Embryonic facial prominence (tissue), 1 donor: ENCODE results near the gene GPR146.

Experiments
- DNase-seq: peaks from one replicate; pipeline ENCODE4 v3.0.0-alpha.2; 2016; ENCODE audit errors: extremely low spot score

Gene GPR146

GRCh38 chr7:1011297-1012003 lies 32.9 kb upstream of the GPR146 start:
- no peak for DNase-seq

DNA sequence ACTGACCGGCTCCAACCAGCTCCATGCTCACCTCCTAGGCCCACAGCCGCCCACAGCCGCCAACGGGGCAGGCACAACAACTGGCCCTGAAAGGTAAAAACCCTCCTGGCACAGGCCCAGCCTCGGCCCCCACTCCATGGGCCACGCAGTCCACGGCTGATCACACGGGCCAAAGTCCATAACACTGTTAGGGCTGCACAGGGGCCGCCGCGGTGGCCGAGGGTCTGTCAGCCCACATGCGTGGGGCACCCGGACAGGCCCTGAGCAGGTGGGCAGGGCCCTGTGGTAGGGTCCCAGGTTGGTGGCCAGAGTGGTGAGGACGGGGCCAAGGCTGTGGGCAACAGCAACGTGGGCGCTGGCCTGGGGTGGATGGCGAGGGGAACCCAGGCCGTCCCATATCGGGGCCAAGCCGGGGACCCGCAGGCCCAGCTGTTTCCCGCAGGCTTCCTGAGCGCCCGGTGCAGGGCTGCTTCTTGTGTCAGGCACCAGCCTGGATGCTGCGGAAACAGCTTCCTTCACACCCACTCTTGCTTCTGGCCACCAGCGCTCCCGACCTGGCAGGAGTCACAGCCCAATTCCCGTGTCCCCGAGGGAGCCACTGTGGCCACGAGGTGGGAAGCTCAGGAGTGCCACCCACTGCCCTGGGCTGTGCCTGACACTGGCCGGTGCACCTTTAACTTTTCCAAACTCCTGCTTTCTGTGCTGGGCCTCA lies 32.2 kb upstream of the GPR146 start:
- no peak for DNase-seq

DNA sequence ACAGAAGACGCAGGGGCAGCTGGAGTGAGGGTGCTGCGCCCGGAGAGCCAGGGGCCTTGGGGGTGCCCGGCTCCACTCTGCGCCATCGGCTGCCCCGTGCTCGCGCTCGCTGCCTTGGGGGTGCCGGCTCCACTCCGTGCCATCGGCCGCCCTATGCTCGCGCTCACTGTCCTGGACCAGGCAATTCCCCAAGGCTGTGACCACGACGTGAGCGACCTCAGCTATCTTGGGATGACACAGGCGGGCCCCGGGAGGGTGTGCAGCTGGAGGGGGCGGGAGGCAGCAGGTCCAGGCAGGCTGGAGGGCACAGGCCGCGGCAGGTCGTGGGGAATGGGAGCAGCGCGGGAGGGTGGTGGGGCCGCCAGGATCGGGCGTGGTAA lies 31.6 kb upstream of the GPR146 start:
- DNase-seq, result no peak

DNA sequence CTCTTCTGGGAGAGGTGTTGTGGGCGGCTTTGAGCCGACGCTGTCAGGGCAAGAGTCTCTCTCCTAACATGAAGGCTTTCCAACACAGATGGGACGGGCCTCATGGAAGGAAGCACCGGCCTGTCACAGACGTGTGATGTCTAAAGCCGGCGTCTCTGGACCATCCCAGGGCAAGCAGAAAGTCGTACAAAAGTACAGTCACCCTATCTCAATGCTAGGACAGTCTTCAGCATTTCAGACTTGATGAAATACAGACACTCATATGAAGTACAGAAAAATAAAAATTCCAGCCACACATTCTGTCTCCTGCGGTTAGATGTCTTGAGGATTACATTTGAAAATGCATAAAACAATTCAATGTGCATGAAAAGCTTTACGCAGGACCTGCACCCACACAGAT lies 30.8 kb upstream of the GPR146 start:
- no peak for DNase-seq

DNA sequence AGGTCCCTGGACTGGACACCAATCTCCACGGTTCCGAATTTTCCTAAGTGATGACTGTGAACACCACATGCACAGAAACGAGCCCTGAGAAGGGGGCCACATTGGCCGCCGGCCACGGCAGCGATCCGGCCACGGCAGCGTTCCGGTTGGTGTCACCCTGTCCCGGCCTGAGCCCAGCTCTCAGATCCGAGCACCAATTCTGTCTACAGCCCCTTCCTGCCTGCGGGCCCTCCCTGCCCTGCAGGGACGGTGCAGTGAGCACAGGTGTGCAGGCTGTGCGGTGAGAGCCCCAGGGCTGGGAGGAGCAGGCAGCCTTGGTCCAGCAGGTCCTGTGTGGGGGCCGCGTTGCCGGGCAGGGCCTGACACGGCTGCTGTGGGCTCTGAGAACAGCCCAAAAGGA lies 29.7 kb upstream of the GPR146 start:
- no peak for DNase-seq

DNA sequence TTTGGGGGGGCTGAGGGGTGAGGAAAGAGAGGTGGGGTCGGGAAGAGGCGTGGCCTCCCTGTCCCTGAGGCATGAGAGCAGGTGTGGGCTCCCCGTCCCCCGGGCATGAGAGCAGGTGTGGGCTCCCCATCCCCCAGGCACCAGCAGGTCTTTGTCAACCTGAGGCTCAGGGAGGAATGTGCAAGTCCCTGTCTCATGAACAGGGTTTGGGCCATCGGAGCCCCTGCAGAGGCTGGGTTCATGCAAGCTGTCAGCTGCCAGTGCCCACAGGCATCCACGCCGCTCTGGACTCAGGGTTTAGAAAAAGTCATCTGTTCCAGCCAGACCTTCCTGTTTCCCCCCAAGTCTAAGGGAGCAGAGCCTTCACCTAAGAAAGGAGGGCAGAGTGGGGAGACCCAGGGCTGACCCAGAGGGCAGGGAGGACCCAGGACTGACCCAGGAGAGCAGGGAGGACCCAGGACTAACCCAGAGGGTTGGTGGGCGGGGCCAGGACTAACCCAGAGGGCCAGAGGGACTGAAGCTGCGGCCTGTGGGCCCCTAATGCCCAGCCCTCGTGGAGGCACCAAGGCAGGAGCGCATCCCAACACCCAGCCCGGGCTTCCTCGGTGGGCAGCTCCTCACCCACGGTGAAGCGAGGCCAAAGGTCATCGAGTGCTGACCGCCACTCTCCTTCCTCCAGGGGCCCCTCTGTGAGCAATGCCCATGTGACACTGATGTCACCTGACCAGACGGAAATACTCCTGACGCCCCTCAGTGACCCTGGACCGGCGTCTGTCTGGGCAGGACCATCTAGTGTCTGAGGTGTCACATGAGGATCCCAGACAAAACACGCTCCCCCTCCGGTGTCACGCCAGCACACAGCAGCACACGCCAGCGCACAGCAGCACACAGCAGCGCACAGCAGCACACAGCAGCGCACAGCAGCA lies 28.9 kb upstream of the GPR146 start:
- DNase-seq, result no peak

DNA sequence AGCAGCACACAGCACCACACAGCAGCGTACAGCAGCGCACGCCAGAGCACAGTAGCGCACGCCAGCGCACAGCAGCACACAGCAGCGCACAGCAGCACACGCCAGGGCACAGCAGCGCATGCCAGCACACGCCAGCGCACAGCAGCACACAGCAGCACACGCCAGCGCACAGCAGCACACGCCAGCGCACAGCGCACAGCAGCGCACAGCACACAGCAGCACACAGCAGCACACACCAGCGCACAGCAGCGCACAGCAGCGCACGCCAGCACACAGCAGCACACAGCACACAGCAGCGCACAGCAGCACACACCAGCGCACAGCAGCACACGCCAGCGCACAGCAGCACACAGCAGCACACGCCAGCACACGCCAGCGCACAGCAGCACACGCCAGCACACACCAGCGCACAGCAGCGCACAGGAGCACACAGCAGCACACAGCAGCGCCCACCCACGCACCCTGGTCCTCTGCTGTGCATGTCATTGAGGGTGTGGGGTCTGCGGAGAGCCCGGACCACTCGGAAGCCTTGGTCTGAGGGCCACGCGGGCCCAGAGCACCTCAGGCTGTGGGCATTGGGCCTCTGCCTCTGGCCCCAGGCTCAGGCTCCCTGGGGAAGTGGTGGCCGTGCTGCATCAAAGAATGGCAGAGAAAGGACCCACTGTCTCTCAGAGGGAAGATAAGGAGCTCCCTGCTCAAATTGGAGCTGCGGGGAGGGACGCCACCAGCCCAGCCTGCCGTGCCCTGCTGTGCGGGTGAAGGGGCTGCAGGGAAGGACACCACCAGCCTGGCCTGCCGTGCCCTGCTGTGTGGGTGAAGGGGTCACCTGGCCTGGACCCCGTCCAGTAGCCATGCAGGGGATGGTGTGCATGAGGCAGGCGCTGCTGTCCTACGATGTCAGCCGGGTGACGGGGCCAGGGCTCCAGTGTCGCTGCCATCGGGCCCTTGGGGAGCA lies 27.5 kb upstream of the GPR146 start:
- no peak for DNase-seq

DNA sequence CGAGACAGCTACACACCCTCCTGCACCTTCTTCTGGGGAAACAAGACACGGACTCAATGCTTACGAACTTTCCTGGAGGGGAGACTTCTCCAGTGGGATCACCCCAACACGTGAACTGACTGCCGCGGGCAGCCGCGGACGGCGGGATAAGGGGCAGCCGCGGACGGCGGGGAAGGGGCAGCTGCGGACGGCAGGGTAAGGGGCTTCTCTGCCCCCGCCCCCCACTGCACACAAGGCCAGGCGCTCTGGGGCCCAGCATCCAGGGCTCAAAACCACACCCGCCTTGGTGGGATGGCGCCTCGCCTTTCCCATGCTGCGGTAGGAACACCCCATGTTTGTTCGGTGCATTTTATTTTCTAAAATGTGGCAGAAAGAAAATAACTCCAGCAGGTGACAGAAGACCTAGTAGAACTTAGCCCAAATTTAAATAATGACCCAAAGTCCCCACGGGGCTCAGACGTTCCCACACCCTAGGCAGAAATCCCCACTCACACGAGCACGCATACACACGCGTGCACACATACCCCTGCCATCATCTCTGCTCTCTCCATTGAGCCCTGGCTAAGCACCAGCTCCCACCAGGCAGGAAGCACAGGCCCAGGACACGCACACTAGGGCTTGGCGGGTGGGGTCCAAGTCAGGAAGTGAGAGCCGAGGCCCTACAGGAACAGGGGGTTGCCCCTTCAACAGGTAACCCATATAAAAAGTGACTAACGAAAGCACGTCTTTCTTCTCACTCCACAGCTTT lies 26.6 kb upstream of the GPR146 start:
- DNase-seq, result no peak

DNA sequence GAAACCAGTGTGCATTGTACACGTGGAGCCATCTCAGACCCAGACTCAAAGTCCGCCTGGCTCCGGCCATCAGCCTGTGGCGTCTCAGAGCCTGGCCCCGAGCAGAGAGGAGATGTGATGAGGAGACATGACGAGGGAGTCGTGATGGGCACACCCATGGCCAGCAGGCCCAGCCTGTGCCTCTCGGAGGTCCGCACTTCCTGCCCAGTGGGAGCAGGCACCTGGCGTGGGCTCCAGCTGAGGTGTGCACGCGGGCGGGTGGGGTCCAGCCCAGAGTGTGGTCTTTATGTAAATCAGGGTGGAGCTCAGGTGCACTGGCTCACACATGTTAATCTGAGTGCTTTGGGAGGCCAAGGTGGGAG lies 26.0 kb upstream of the GPR146 start:
- no peak for DNase-seq

DNA sequence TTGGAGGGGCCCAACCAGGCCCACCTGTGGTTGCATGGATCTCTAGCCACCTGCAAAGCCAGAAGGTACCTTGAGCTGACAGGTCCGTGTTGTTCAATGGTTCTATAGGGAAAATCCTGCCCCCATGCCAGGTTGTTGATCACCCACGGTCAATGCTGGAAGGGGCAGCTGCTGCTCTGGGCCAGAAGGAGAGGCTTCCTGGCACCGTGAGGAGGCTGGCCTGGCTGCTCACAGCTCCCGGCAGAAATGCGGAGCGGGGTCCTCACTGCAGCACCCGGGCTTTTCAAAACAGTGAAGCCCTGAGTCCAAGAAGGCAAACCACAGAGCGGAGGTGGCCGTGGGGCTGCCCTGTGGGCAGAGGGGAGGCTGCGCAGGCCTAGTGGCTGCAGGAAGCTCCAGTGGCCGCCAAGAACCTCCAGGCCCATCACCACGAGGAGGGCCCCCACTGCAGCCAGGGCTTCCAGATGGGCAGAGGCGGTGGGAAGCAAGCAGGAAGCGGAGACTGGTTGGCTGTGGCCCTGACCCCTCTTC lies 25.0 kb upstream of the GPR146 start:
- no peak for DNase-seq

DNA sequence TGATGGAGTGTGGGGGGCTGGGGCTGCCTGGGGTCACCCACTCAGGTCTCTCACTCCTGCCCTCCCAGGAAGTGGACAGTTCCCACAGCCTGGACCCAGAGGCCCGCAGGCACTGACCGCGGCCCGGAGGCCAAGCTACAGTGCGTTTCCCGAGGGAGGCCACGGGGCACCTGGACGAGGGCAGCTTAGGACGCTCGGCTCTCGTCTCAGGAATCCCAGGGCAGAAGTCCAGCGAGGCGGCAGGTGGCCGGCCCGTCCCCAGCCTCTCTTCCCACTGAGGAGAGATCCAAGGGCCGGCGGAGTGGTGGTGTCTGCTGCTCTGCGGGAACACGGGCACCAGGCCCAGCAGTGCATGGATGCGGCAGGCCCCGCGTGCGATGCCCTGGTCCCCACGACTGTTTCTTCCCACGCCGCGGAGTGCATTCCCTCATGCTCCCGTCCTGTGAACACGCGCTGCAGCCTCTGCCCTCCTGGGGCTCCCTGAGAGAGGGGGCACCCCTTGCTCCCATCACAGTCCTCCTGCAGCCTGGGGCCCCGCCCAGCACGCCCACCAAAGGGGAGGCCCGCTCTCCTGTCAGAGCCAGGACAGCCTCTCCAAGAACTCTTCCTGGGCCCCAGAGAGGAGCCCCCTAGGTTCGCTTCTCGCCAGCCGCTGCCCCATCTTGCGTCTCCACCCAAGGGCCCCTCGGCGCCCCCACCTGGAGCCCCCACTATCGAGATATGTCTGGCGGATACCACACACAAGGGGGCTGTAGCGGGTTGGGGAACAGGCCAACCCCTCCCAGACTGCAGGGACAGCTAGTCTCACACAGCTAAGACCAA lies 24.3 kb upstream of the GPR146 start:
- no peak for DNase-seq

DNA sequence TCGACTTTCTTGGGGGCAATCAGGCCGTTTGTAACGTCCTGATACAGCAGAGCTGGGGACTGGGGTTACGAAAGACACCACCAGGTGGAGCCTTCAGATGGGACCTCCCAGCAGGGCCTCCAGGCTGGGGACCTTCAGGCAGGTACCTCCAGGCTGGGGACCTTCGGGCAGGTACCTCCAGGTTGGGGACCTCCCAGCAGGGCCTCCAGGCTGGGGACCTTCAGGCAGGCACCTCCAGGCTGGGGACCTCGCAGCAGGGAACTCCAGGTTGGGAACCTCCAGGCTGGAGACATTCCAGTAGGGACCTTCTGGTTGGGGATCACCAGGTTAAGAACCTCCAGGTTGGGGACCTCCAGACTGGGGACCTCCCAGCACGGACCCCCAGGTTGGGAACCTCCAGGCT lies 23.5 kb upstream of the GPR146 start:
- DNase-seq, result no peak

- DNase-seq, result no peak
Observed at GRCh38 chr7:1021366-1021765, 23.0 kb upstream of the GPR146 start.

- no peak for DNase-seq
Observed at GRCh38 chr7:1021931-1022330, 22.4 kb upstream of the GPR146 start.

GRCh38 chr7:1022356-1022755 lies 22.0 kb upstream of the GPR146 start:
- no peak for DNase-seq

GRCh38 chr7:1022801-1023465 lies 21.4 kb upstream of the GPR146 start:
- DNase-seq, result no peak

- DNase-seq, result no peak
Observed at GRCh38 chr7:1024331-1024841, 20.0 kb upstream of the GPR146 start.

DNA sequence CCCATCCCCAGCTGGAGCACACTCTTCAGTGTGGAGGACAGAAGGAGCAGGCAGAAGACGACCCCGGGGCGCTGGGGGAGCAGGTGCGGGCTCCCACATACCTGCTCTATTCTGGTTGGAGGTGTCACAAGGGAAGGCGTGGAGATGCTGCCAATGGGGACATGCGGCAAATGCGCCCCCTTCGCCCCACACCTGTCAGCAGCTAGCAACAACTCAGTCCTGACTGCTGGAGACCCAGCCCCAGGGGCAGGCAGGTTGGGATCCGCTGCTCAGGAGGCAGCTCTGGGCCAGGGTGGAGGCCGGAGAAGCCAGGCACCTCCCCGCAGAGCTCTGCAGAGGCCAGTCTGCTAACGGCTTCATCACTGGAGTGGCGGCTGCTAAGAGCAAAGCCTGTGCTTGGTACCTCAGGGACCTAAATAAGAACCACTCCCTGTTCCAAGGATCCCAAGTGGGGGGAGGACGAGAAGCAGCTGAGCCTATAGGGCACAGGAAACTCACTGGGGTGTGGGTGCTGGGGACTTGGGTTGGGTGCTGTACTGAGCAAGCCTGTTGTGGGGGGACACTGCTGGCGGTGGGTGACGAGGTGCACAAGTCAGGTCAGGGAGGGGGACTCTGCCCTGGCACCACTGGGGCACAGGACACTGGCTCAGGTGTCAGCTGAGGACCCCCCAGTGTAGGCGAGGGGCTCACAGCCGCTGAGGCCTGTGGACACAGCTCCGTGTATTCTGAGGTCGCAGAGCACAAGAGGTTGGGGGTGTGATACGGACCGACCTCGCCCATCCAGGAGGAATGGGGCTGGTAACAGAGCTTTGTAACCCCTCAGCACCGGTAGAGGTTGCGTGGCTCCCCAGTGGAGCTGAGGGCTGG lies 19.2 kb upstream of the GPR146 start:
- no peak for DNase-seq
